Muscle layer of duodenum (tissue), 2 donors: ENCODE data around the gene CBX8.
A peak's percentile ranks its signal among the peaks of the same experiment; 100 is the strongest.

Source experiments
- H3K27ac ChIP-seq: one replicate; pipeline ENCODE4 v1.7.0; 2013; ENCODE audit warnings: mild to moderate bottlenecking, low read length
- H3K27me3 ChIP-seq: one replicate; pipeline ENCODE4 v1.7.0; 2013; ENCODE audit warnings: low read depth, mild to moderate bottlenecking, control low read depth, low read length
- H3K36me3 ChIP-seq, 2 donors: one replicate each; pipeline ENCODE4 v1.7.0; 2013; ENCODE audit warnings: low read length in 2 of 2, control low read depth in 1 of 2, mild to moderate bottlenecking in 1 of 2; ENCODE audit not compliant: insufficient read depth in 2 of 2, control insufficient read depth in 1 of 2
- H3K4me1 ChIP-seq, 2 donors: one replicate each; pipeline ENCODE4 v1.7.0; 2013; ENCODE audit warnings: low read length in 2 of 2, mild to moderate bottlenecking in 2 of 2, control low read depth in 1 of 2, moderate library complexity in 1 of 2; ENCODE audit not compliant: insufficient read depth in 2 of 2, control insufficient read depth in 1 of 2
- H3K4me3 ChIP-seq, 2 donors: one replicate each; pipeline ENCODE4 v1.7.0; 2013; ENCODE audit warnings: low read length in 2 of 2, low read depth in 1 of 2, mild to moderate bottlenecking in 1 of 2
- H3K9me3 ChIP-seq, 2 donors: one replicate each; pipeline ENCODE4 v1.7.0; 2013; ENCODE audit warnings: low read length in 2 of 2, control low read depth in 1 of 2, mild to moderate bottlenecking in 1 of 2; ENCODE audit not compliant: control insufficient read depth in 1 of 2
- donor health status: healthy.

CBX8 gene

GRCh38 chr17:79800325-79801155, 3.7 kb upstream of the CBX8 start:
- peaks cover 0 to 3% of the 10 kb centered on the region in 2 donors for H3K9me3 ChIP-seq
- no peak overlapping the region for H3K27ac ChIP-seq
- H3K36me3 ChIP-seq = no peaks in the 10 kb centered on the region
- H3K27me3 ChIP-seq = peaks cover 73% of the 10 kb centered on the region
- no peak overlapping the region for H3K4me3 ChIP-seq
- H3K4me1 ChIP-seq = peaks cover 5 to 54% of the 10 kb centered on the region in 2 donors

- peaks cover 65% of the 10 kb centered on the region for H3K27me3 ChIP-seq
- no peak overlapping the region for H3K4me3 ChIP-seq
- H3K4me1 ChIP-seq = peaks cover 5 to 54% of the 10 kb centered on the region in 2 donors
- no peak overlapping the region for H3K27ac ChIP-seq
- peaks cover 0 to 6% of the 10 kb centered on the region in 2 donors for H3K36me3 ChIP-seq
- peaks cover 0 to 3% of the 10 kb centered on the region in 2 donors for H3K9me3 ChIP-seq
Measured at GRCh38 chr17:79799538-79800324, 2.9 kb upstream of the CBX8 start.

- Histone ChIP-seq H3K27ac (no peak overlapping the region), H3K27me3 (peaks cover 59% of the 10 kb centered on the region), H3K4me1 (peaks cover 5 to 54% of the 10 kb centered on the region in 2 donors), H3K4me3 (no peak overlapping the region), H3K9me3 (peaks cover 0 to 3% of the 10 kb centered on the region in 2 donors), H3K36me3 (peaks cover 0 to 9% of the 10 kb centered on the region in 2 donors)
Measured at GRCh38 chr17:79799174-79799537, 2.3 kb upstream of the CBX8 start.

GRCh38 chr17:79798299-79799173, 1.7 kb upstream of the CBX8 start:
- H3K4me3 ChIP-seq = peak overlapping the region in 1 of 2 donors; percentile 54

GRCh38 chr17:79797492-79798298, 818 bp upstream of the CBX8 start:
- Histone ChIP-seq H3K27me3 (peaks cover 51% of the 10 kb centered on the region), H3K9me3 (peaks cover 0 to 3% of the 10 kb centered on the region in 2 donors), H3K27ac (no peak overlapping the region), H3K36me3 (peaks cover 0 to 9% of the 10 kb centered on the region in 2 donors), H3K4me1 (peaks cover 5 to 53% of the 10 kb centered on the region in 2 donors), H3K4me3 (peak overlapping the region in 1 of 2 donors; percentile 88)

More at GRCh38 chr17:79798299-79799173, 1.7 kb upstream of the CBX8 start:
- no peak overlapping the region for H3K27ac ChIP-seq
- H3K9me3 ChIP-seq = peaks cover 0 to 3% of the 10 kb centered on the region in 2 donors
- peaks cover 0 to 9% of the 10 kb centered on the region in 2 donors for H3K36me3 ChIP-seq
- peaks cover 5 to 55% of the 10 kb centered on the region in 2 donors for H3K4me1 ChIP-seq
- peaks cover 56% of the 10 kb centered on the region for H3K27me3 ChIP-seq

GRCh38 chr17:79796444-79796762, 474 bp downstream of the CBX8 start:
- Histone ChIP-seq H3K27ac (no peak overlapping the region), H3K4me3 (peak overlapping the region; percentile 61 to 88), H3K9me3 (no peaks in the 10 kb centered on the region), H3K27me3 (peaks cover 49% of the 10 kb centered on the region), H3K36me3 (peaks cover 0 to 9% of the 10 kb centered on the region in 2 donors), H3K4me1 (peaks cover 5 to 54% of the 10 kb centered on the region in 2 donors)

GRCh38 chr17:79795795-79796443, 958 bp downstream of the CBX8 start:
- Histone ChIP-seq H3K27me3 (peaks cover 49% of the 10 kb centered on the region), H3K9me3 (no peaks in the 10 kb centered on the region), H3K4me1 (peaks cover 5 to 55% of the 10 kb centered on the region in 2 donors), H3K27ac (no peak overlapping the region), H3K36me3 (peaks cover 0 to 9% of the 10 kb centered on the region in 2 donors), H3K4me3 (peak overlapping the region; percentile 61 to 88)

- no peak overlapping the region for H3K4me3 ChIP-seq
- no peak overlapping the region for H3K27ac ChIP-seq
- H3K27me3 ChIP-seq = peaks cover 48% of the 10 kb centered on the region
- H3K36me3 ChIP-seq = peaks cover 0 to 9% of the 10 kb centered on the region in 2 donors
- no peaks in the 10 kb centered on the region for H3K9me3 ChIP-seq
- peaks cover 5 to 53% of the 10 kb centered on the region in 2 donors for H3K4me1 ChIP-seq
Measured at GRCh38 chr17:79794659-79795511, 2.0 kb downstream of the CBX8 start.

GRCh38 chr17:79793924-79794304, 3.0 kb downstream of the CBX8 start:
- Histone ChIP-seq H3K9me3 (no peaks in the 10 kb centered on the region), H3K36me3 (peaks cover 0 to 9% of the 10 kb centered on the region in 2 donors), H3K4me3 (peak overlapping the region in 1 of 2 donors; percentile 49), H3K27me3 (peaks cover 48% of the 10 kb centered on the region), H3K27ac (no peak overlapping the region), H3K4me1 (peaks cover 5 to 53% of the 10 kb centered on the region in 2 donors)
